Fibroblast of villous mesenchyme (primary cell): ENCODE data around the gene GM2A. TPM values are rescaled to one million over a fixed set of nuclear protein-coding genes. Genes with fewer than 3 reads are reported as not detected.
"Not testable (repeated sequence)": the region's sequence is repeated elsewhere in the genome, so short reads cannot be mapped to it uniquely, and the experiment has no call there.

Experiments
- DNase-seq: peaks from one replicate; pipeline ENCODE4 v3.0.0-alpha.2; 2010; ENCODE audit warnings: low read depth
- H3K4me3 ChIP-seq: 2 replicates; pipeline ENCODE4 v1.5.1; 2011; ENCODE audit warnings: low read depth, mild to moderate bottlenecking, low read length
- total RNA-seq: library from RNA; depleted of rRNA; stranded (reverse); fragments of >200 nt; gene quantifications from 2 replicates; pipeline ENCODE4 v1.2.3, GENCODE V29; 2012
- TF ChIP-seq, protein P1 (sequence below): IDR thresholded peaks from 2 replicates; pipeline ENCODE4 v1.5.1; 2012; ENCODE audit warnings: low read depth, mild to moderate bottlenecking, low read length; ENCODE audit not compliant: insufficient read depth

GM2A gene
- total RNA-seq, 1 donor = 28.1 TPM

DNA sequence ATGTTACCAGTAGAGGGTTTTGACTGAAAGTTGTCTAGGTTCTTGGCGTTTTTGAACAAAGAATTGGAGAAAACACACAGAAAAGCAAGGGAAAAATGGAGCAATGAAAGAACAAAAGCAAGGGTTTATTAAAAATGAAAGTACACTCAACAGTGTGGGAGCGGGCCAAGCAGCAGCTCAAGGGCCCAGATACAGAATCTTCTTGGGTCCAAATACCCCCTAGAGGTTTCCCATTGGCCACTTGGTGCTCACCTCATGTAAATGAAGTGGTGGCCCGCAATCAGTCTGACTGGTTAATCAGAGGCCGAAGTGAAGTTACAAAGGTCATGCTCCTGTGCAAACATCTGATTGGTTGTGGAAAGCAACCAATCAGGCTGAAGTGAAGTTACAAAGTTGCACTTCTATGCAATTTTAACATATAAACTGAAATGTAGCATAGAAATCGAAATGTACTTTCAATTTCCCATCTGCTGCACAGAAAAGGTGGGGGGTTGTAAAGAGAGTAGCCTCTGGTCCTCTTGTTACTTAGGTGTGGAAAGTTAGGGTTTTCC is 1.9 kb upstream of the GM2A start:
- no peak for DNase-seq
- TF ChIP-seq, protein P1, sequence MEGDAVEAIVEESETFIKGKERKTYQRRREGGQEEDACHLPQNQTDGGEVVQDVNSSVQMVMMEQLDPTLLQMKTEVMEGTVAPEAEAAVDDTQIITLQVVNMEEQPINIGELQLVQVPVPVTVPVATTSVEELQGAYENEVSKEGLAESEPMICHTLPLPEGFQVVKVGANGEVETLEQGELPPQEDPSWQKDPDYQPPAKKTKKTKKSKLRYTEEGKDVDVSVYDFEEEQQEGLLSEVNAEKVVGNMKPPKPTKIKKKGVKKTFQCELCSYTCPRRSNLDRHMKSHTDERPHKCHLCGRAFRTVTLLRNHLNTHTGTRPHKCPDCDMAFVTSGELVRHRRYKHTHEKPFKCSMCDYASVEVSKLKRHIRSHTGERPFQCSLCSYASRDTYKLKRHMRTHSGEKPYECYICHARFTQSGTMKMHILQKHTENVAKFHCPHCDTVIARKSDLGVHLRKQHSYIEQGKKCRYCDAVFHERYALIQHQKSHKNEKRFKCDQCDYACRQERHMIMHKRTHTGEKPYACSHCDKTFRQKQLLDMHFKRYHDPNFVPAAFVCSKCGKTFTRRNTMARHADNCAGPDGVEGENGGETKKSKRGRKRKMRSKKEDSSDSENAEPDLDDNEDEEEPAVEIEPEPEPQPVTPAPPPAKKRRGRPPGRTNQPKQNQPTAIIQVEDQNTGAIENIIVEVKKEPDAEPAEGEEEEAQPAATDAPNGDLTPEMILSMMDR = no peak
- H3K4me3 ChIP-seq = no peak overlapping the region

GRCh38 chr5:151251621-151252020 is 1.4 kb upstream of the GM2A start:
- TF ChIP-seq, protein P1 = no peak

GRCh38 chr5:151253605-151253950 is 593 bp downstream of the GM2A start:
- DNase-seq = no peak
- H3K4me3 ChIP-seq = peak overlapping the region; percentile 79
- TF ChIP-seq, protein P1 = no peak

More at GRCh38 chr5:151251621-151252020, 1.4 kb upstream of the GM2A start:
- no peak overlapping the region for H3K4me3 ChIP-seq
- DNase-seq = no peak

- H3K4me3 ChIP-seq = no peak overlapping the region
- TF ChIP-seq, protein P1 = no peak
- no peak for DNase-seq
Observed at GRCh38 chr5:151254556-151254955, 1.6 kb downstream of the GM2A start.

DNA sequence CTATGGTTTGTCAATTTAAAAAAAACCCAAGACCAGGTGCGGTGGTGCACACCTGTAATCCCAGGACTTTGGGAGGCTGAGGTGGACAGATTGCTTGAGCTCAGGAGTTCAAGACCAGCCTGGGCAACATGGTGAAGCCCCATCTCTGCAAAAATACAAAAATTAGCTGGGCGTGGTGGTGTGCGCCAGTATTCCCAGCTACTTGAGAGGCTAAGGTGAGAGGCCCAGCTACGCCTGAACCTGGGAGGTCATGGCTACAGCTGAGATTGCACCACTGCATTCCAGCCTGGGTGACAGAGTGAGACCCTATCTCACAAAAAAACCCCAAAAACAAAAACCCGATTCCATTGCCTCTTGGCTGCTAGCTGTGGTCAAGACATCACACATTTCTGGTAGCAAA is 2.0 kb downstream of the GM2A start:
- DNase-seq, H3K4me3 ChIP-seq: not testable (repeated sequence)

GRCh38 chr5:151255621-151256286 is 2.8 kb downstream of the GM2A start:
- DNase-seq = no peak
- TF ChIP-seq, protein P1 = no peak

GRCh38 chr5:151257731-151258181 is 4.8 kb downstream of the GM2A start:
- TF ChIP-seq, protein P1 = no peak
- peak; percentile 25 for DNase-seq
- H3K4me3 ChIP-seq = no peak overlapping the region

More at GRCh38 chr5:151255621-151256286, 2.8 kb downstream of the GM2A start:
- H3K4me3 ChIP-seq = no peak overlapping the region
